H1 (cell line): ENCODE data around the gene COX17. TPM values are rescaled to one million over a fixed set of nuclear protein-coding genes. Genes with fewer than 3 reads are reported as not detected.

Source experiments
- CHD7 ChIP-seq: fragments of 300-600 bp; sonication (generic); IDR thresholded peaks from 2 replicates; pipeline ENCODE4 v1.7.1; 2012; ENCODE audit warnings: low read length, moderate library complexity, mild to moderate bottlenecking, inconsistent platforms; ENCODE audit not compliant: insufficient replicate concordance
- CREB1 ChIP-seq: IDR thresholded peaks from 2 replicates; pipeline ENCODE4 v1.6.1; 2012; ENCODE audit warnings: inconsistent platforms
- EP300 ChIP-seq, 2 experiments: IDR thresholded peaks; 1 replicate in 1 of 2; 2 replicates in 1 of 2; pipeline ENCODE4 v1.6.1; 2011 to 2012; ENCODE audit warnings: low read depth in 2 of 2, low read length in 2 of 2, mild to moderate bottlenecking in 2 of 2, borderline replicate concordance in 1 of 2, inconsistent platforms in 1 of 2, moderate library complexity in 1 of 2
- GABPA ChIP-seq: IDR thresholded peaks from 2 replicates; pipeline ENCODE4 v1.6.1; 2011; ENCODE audit warnings: mild to moderate bottlenecking, low read length, moderate library complexity, borderline replicate concordance; ENCODE audit not compliant: insufficient read depth
- JUN ChIP-seq: IDR thresholded peaks from 2 replicates; pipeline ENCODE4 v1.6.1; 2011; ENCODE audit warnings: low read depth, mild to moderate bottlenecking, improper control_type of control experiment, low read length
- MAFK ChIP-seq: IDR thresholded peaks from 2 replicates; pipeline ENCODE4 v1.6.1; 2012; ENCODE audit warnings: low read depth, mild to moderate bottlenecking, improper control_type of control experiment, low read length
- SIRT6 ChIP-seq: IDR thresholded peaks from one replicate; pipeline ENCODE4 v1.7.1; 2012; ENCODE audit warnings: low read length, inconsistent platforms
- SP4 ChIP-seq: IDR thresholded peaks from 2 replicates; pipeline ENCODE4 v1.6.1; 2012; ENCODE audit warnings: low read length, inconsistent platforms
- TBP ChIP-seq: IDR thresholded peaks from 2 replicates; pipeline ENCODE4 v1.6.1; 2011; ENCODE audit warnings: low read depth, low read length, improper control_type of control experiment
- YY1 ChIP-seq: IDR thresholded peaks from 2 replicates; pipeline ENCODE4 v1.6.1; 2011; ENCODE audit warnings: low read depth, mild to moderate bottlenecking, low read length
- polyA plus RNA-seq, 7 experiments: library from polyadenylated mRNA; depleted of rRNA in 3 of 7; stranded (reverse) in 5 of 7; unstranded in 2 of 7; fragments of >200 nt in 5 of 7; fragments of 200-250 nt in 2 of 7; gene quantifications; 1 replicate in 5 of 7; 2 replicates in 1 of 7; 4 replicates in 1 of 7; pipeline versions ENCODE4 v1.2.1 to v1.2.3, GENCODE V29; 2011 to 2013; ENCODE audit warnings: missing spikeins in 2 of 7, mixed read lengths in 2 of 7
- total RNA-seq: library from RNA; stranded (reverse); fragmentation: NEBNext Ultra II Directional; extraction: Animal tissue kit (Norgen Biotek cat#: 25700); gene quantifications from 2 replicates; pipeline ENCODE4 v1.2.1, GENCODE V29; 2021

COX17 gene
- total and polyA plus RNA-seq, 2 of the 8 experiments (the other 6 are each of a cell fraction or from before 2014, with no cell fraction given): 34.2 to 43.0 TPM

- TF ChIP-seq MAFK (no peak), EP300 (IDR thresholded peaks at IDR 0.05; ENCODE audit: borderline replicate concordance in 1 of 2, low read depth in 2 of 2, low read length in 2 of 2) (no peak), CHD7 (no peak), CREB1 (no peak), GABPA (no peak), JUN (no peak), TBP (no peak), SP4 (no peak), YY1 (no peak), SIRT6 (no peak)
- TF ChIP-seq, all 59 proteins: peak for 0
Measured at GRCh38 chr3:119663885-119664284, 13.3 kb downstream of the COX17 start (continued).
